Measurements from ENCODE around the gene MRPS27.

MRPS27 gene

DNA sequence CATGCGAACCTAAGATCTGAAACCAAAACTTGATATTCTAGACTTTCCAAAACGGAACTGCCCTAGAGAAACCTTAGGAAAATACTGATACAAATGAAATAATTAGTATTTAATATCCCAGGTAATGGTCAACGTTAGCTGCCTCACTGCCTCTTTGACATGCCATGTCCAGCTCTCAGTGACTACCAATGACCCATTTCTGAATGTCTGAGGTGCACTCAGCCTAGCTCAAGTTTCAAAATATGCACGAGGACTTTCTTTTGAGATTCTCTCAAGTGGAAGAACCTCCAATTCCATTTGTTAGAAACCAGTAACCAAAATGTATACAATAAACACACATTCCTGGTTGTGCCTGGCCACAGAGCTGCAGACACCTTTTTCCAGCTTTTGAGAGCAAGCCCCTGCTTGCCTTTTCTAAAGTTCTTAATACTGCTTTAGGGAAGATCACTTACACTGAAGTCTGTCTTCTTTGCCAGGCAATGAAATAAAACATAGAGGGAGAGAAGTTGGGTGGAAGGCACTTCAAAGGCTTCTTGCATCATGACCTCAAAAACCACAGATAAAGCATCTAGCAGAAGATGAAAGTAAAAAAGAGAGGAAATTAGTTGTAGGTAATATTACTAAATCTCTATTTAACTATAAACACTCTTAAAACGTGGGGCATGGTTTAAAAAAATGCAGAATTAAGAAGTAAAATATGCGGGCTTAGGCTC, 87.9 kb downstream of the MRPS27 start:
- no peak for TF ChIP-seq CTCF (IDR thresholded peaks at IDR 0.05; ENCODE audit: borderline replicate concordance, insufficient read depth, low read depth, low read length)

GRCh38 chr5:72228960-72229359, 91.1 kb downstream of the MRPS27 start:
- TF ChIP-seq CTCF (IDR thresholded peaks at IDR 0.05; ENCODE audit: borderline replicate concordance, insufficient read depth, low read depth, low read length) = no peak
- H3K4me3 ChIP-seq (ENCODE audit: low read depth, low read length) = no peak overlapping the region

More for the DNA sequence above, 87.9 kb downstream of the MRPS27 start:
- no peak overlapping the region for H3K4me3 ChIP-seq (ENCODE audit: low read depth, low read length)

DNA sequence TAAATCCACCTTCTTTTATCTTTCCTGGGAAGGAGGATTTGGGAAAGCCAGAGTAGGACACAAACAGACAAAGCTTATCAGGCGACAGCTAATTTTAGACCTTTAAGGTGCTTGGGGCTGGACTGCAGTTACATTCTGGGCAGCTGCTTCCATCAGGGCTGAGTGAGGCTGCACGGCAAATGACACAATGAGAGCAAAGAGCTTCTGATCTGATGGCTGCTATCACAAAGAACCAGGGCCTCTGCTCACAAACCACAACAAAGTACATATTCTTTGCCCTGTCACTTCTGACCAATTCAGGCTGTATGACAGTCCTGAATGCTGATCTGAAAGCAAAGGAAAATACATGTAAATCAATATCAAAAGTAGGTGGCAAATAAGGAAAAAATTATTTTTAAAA, 93.1 kb downstream of the MRPS27 start:
- TF ChIP-seq CTCF (IDR thresholded peaks at IDR 0.05; ENCODE audit: borderline replicate concordance, insufficient read depth, low read depth, low read length) = no peak

DNA sequence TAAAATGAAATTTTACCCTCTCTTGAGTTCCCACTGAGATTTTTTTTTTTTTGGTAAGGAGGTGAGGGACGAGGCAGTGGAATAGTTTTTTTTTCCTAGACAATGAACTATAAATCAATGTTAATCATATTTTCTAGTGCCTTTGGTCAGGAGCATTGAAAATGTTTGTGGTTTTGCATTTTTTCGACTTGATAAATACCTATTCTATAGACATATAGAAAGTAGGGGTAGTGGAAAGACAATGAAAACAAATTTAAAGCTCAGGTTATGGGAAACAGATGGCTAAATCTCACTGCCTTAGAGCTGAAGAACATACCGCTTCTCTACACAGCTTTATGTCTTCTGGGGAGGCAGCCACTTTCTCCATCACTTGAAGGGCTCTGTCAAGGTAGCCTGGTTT, 94.3 kb downstream of the MRPS27 start:
- TF ChIP-seq CTCF (IDR thresholded peaks at IDR 0.05; ENCODE audit: borderline replicate concordance, insufficient read depth, low read depth, low read length) = no peak
- H3K4me3 ChIP-seq (ENCODE audit: low read depth, low read length) = no peak overlapping the region

More for the DNA sequence above, 93.1 kb downstream of the MRPS27 start:
- no peak overlapping the region for H3K4me3 ChIP-seq (ENCODE audit: low read depth, low read length)

DNA sequence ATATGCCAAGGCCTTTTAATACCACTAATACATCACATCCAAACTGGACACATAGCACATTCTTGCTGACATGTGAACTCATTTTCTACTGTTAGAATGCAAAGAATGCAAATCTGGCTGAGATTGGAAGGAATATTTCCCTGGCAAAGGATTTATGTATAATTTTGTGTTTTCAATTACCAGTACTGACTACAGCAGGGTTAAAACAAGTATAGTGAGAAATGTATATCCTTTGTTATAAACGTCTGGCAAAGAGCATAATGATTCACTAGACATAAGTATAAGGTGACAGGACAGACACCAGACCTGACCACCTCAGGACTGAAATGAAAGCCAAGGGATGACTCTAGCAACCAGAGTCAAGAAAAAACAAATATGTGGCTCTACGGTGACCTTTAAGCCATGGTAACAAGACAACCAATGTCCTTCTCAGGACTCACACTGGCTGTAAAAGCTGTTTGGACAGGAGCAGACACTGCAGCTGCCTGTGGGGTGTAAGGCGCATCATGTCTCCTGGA, 95.0 kb downstream of the MRPS27 start:
- H3K4me3 ChIP-seq (ENCODE audit: low read depth, low read length) = no peak overlapping the region
- no peak for TF ChIP-seq CTCF (IDR thresholded peaks at IDR 0.05; ENCODE audit: borderline replicate concordance, insufficient read depth, low read depth, low read length)

DNA sequence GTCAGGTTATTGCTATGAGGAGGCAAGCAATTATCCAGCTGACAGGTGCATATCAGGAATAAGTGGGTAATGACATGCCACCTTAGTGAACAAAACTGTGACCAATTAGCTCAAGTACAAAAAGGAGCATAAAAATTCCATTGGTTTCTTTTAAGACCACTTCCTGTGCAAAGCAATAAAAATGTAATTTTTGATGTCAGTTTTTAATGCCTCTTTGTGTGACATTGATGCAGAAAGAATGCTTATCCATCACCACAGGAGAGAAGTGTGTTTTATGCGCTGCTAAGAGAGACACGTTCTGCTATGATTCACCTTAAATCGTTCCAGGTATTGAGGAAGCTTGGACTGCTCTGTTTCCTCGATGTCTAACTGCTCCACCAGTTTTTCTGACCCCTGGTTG, 96.7 kb downstream of the MRPS27 start:
- no peak for TF ChIP-seq CTCF (IDR thresholded peaks at IDR 0.05; ENCODE audit: borderline replicate concordance, insufficient read depth, low read depth, low read length)
- no peak overlapping the region for H3K4me3 ChIP-seq (ENCODE audit: low read depth, low read length)

GRCh38 chr5:72222521-72222920, 97.5 kb downstream of the MRPS27 start:
- TF ChIP-seq CTCF (IDR thresholded peaks at IDR 0.05; ENCODE audit: borderline replicate concordance, insufficient read depth, low read depth, low read length) = no peak
- no peak overlapping the region for H3K4me3 ChIP-seq (ENCODE audit: low read depth, low read length)

All from GM12875 (cell line).